Activated CD8-positive, alpha-beta memory T cell treated with anti-CD3 and anti-CD28 coated beads for 48 hours (primary cell): ENCODE data around the gene TMPRSS11E.
"Not testable (repeated sequence)": the region's sequence is repeated elsewhere in the genome, so short reads cannot be mapped to it uniquely, and the experiment has no call there.

Source experiments
- DNase-seq, 3 experiments: peaks; one replicate each; pipeline ENCODE4 v3.0.0-alpha.2; 2020; ENCODE audit warnings: low read depth in 2 of 3, low spot score in 2 of 3

TMPRSS11E gene

DNA sequence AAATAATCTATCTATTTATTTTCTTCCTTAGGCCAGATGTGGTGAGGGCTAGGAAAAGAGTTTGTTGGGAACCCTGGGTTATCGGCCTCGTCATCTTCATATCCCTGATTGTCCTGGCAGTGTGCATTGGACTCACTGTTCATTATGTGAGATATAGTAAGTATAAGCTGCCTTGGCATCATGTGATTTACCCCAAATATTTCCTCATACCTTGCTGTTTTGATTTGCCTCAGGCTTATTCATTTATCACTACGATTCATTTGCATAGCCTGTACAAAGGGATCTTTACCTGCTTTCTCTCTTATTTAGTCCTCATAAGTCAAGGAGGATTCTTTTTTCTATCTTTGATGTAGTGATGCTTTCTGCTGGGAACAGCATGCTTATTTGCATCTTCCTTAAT, 14.5 kb downstream of the TMPRSS11E start:
- DNase-seq = no peak

DNA sequence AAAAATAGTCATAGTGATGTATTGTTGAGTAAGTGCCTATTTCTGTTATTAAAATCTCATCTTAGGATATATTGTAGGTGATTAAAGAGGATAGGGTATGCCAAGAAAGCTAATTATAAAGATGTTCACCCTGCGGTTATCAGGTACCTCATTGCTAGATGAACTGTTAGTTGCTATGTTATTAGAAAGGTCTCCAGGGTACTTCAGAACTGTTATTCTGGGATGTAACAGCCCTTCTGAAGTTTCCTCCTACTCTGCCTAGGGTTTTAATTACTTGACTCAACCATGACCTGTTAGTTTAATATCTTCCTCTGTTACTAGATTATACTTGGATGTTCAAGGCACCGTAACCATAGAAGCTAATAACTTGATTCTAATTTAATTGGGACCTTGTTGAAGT, 15.4 kb downstream of the TMPRSS11E start:
- no peak for DNase-seq

DNA sequence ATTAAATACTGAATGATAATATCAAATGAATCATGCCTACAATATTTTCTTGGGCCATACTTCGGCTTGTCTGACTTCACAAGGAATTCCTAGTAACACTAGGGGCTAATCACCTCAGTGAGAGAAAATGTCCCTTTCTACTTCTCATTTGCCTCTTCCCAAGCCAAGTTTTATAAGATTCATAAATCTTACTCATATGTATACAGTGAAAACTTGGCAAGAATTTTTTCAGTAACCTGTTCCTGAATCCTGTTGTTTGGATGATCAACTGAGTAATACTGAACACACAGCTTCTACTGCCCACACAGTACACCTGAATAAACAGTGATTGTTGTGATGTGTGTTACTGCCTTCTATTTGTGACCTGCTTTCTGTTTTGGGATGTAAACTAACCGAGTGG, 16.5 kb downstream of the TMPRSS11E start:
- DNase-seq = no peak

DNA sequence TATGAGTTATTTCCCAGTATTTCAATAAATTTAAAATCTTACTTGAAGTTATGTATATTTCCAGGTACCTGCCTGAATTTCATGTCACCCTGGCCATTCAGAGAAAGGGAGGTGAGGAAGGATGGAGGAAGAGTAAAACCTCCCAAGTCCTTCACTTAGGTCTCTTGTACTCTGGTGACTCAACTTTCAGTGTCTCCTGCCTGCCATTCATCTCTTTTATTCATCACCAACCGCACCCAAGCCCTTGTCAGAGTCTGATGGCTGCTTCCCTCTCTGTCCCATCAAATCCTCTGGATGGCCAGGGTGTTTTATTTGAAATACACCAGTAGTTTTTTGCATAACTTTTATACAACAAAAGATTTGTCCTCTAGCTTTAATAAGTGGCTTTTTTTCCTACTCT, 17.8 kb downstream of the TMPRSS11E start:
- no peak for DNase-seq

DNA sequence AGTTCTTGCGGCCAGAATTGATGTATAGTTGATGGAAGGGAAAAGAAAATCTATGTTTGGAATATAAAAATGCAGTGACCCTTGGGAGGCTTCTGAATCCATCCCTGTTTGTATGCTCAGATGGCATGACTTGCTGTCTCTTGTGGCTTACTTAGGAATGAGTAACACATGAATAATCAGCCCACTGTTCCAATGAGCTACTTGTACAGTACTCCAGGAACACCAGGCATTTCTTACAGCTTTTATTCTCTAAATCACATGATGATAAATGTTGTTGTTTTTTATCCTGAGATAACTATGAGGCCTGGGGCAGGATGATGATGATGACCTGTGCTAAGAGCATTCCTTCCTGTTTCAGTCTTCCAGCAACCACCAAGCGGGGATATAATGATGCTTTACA, 18.9 kb downstream of the TMPRSS11E start:
- DNase-seq = no peak

DNA sequence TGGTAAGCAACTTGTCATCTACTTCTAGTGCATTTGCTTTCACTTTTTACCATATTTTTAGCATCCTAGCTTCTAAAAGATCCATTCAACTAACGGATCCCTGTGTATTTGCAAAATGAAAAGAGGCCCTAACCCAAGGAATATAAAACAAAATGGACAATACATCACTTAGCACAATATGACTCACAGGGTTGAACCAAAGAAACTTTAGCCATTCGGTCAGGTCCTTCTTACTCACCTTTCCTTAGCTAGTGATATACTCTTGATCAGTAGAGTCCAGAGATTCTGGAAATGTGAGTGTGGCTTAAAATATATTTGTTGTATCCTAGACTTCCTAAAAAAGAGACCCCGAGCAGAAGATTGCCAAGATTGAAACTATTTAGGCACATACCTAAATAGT, 19.5 kb downstream of the TMPRSS11E start:
- no peak for DNase-seq

DNA sequence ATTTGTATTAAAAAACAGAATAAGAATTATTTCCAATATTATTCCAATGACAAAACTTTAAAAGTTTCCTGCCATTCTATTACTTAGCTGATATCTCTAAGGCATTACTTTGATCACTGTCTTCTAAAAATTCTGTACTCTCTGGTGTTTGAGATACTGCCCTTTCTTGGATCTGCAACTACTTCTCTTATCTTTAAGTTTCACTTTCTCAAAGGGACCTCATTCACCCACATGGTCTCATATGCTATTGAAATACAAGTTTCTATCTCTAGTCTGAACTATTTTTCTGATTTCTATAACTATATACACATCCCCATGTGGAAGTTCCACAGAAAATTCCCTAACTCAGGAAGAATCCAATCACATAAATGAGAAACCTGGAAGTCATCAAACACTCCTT, 22.2 kb downstream of the TMPRSS11E start:
- no peak for DNase-seq

DNA sequence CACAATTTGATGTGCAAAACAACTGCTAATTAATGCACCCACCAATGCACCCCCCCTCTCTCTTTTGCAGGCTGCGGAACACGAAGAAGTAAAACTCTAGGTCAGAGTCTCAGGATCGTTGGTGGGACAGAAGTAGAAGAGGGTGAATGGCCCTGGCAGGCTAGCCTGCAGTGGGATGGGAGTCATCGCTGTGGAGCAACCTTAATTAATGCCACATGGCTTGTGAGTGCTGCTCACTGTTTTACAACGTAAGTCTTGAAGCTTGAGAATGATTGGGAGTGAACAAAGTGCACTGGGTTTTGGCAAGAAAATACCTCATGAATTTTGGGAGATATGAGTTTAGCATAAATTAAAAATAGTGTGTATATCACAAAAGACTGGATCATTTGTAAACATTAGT, 28.9 kb downstream of the TMPRSS11E start:
- DNase-seq = no peak

DNA sequence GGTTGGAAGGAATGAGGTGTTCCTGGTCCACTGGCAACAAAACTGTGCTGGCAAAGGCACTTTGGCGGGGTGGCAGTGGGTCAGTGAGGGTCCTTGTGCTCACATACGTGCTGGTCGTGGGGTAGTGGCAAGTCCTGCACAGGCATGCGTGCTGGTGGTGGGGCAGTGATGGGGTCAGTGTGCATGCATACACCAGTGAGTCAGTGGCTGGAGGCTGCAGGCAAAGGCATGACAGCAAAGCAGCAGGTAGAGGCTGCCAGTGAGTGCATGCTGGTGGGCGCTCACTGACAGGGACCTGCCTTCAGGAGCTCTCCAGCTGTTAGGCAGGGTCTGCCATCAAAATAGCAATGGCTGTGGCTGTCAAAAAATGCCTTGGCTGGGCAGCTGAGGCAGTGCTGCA, 42.1 kb downstream of the TMPRSS11E start:
- no peak for DNase-seq

DNA sequence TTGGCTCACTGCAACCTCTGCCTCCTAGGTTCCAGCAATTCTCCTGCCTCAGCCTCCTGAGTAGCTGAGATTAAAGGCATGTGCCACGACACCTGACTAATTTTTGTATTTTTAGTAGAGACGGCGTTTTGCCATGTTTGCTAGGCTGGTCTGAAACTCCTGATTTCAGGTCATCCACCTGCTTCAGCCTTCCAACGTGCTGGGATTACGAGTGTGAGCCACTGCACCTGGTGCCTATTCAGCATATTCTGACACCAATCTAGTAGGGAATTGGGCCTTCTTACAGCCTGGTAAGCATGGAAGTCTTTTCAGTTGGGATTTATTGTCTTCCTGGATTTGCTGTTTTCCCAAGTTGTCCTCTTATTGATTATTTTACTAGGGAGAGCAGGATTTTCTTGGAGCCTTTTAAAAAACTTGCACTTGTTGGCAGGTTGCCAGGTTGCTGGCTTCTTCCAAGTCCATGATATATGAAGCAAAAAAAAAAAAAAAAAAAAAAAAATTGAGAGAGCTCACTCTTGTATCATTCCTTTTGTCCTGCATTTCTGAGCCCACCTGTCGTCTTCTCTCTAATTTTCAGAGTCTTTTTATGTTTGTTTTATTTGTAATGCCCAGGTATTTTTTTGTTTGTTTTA, 43.7 kb downstream of the TMPRSS11E start:
- no peak for DNase-seq

DNA sequence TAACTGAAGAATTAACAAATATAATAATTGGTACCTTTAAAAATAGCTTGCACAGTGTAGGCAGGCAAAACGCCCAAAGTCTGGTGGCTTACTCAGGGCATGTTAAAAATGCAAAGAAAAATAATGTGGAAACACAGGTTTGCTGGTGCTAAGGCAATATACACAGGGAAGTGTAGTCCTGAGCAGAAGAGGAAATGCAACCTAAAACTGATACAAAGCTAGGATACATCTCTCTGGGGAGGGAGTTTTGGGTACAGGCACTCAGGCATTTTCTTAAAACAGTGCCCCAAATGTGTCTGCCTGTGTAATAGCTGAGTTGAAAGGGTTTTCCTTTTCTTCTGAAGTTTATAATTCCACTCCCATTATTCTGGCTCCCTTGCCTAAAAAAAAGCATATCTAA, 47.4 kb downstream of the TMPRSS11E start:
- no peak for DNase-seq

DNA sequence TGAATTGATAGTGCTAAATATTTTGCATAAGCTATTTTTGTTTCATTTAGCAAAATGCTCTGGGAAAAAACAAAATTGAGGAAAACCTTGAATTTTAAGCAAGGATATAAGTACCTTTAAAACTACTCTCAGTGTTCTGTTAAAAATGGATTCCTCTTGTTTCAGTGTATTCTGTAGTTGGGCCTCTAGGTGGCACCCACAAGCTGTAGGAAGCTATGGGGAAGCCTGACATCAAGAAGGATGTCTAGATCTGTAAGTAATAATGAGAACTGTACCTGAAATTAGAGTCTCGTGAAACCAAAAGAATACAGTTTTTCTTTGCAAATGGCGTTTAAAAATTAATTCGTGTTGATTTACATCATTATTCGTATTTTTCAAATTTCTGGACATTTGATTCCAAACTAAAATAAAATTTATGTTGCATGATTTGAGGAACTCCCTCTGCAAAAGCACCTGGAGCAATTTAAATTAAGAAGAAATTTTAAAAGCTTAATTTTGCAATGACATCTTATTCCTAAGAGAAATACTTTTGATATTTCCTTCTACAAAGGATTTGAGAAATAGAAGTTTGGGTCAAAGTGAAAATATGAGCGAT, 51.2 kb downstream of the TMPRSS11E start:
- peak in 2 of 3 experiments; percentile 6 for DNase-seq

DNA sequence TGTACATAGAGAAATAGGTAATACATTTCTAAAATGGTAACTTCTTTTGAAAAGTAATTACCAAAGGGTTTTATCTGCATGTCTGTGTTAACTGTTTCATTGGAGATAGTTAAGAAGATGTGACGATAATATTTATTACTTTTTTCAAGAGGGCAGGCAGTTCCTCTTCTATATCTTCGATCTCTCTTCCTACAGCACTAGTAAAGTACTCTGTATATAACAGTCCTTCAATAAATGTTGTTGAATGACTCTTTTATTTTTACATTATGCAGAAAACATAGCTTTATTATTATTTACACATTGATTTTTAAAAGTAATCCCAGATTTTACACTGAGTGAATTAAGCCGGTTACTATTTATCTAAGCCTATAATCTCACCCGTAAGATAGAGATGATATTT, 51.8 kb downstream of the TMPRSS11E start:
- DNase-seq = no peak

DNA sequence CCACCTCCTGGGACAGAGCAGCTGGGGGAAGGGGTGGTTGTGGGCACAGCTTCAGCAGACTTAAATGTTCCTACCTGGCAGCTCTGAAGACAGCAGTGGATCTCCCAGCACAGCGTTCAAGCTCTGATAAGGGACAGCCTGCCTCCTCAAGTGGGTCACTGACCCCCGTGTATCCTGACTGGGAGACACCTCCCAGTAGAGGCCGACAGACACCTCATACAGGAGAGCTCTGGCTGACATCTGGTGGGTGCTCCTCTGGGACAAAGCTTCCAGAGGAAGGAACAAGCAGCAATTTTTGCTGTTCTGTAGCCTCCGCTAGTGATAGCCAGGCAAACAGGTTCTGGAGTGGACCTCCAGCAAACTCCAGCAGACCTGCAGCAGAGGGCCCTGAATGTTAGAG, 56.2 kb downstream of the TMPRSS11E start:
- not testable (repeated sequence) for DNase-seq

DNA sequence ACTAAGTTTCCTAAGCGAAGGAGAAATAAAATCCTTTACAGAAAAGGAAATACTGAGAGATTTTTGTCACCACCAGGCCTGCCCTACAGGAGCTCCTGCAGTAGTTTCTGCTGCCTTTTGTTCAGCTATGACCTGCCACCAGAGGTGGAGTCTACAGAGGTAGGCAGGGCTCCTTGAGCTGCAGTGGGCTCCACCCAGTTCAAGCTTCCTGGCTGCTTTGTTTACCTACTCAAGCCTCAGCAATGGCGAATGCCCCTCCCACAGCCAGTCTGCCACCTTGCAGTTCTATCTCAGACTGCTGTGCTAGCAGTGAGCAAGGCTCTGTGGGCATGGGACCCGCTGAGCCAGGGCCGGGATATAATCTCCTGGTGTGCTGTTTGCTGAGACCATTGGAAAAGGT, 57.6 kb downstream of the TMPRSS11E start:
- not testable (repeated sequence) for DNase-seq

DNA sequence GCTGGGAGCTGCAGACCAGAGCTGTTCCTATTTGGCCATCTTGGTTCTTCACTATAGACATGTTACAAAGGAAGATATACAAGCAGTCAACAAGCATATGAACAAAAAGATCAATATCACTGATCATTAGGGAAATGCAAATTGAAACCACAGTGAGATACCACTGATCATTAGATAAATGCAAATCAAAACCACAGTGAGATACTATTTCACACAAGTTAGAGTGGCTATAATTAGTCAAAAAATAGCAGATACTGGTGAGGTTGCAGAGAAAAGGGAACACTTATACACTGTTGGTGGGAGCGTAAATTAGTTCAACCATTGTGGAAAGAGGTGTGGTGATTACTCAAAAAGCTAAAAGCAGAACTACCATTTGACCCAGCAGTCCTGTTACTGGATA, 58.2 kb downstream of the TMPRSS11E start:
- DNase-seq = not testable (repeated sequence)

DNA sequence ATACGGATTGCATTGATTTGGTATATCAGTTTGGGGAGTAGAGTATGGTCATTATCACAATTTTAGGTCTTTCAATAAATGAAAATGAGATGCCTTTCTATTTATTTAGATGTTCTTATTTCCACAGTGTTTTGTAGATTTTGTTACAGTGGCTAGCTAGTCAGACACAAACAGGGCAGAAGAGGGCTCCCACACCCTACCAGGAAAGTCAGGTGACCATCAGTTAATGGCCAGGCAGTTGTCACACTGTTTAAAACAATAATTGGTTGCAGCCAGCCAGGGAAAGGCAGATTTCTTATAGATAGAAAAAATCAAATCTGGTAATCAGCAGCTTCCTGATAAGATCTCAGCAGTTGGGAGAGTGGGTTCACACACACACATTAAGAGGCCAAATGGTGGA, 71.6 kb downstream of the TMPRSS11E start:
- no peak for DNase-seq

DNA sequence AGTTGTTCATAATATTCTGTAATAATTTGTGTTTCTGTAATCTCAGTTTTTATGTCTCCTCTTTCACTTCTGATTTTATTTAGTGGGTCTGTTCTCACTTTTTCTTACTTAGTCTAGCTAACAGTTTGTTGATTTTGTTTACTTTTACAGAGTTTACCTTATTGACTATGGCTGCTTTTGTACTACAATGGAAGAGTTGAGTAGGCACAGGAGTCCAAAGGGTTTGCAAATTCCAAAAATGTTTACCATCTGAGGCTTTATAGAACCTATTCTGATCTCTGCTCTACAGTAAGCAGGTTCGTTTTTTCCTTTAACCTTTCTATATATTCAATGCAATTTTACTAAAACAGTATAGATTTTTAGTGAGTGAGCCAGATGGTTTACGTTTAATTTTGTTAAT, 73.7 kb downstream of the TMPRSS11E start:
- no peak for DNase-seq

DNA sequence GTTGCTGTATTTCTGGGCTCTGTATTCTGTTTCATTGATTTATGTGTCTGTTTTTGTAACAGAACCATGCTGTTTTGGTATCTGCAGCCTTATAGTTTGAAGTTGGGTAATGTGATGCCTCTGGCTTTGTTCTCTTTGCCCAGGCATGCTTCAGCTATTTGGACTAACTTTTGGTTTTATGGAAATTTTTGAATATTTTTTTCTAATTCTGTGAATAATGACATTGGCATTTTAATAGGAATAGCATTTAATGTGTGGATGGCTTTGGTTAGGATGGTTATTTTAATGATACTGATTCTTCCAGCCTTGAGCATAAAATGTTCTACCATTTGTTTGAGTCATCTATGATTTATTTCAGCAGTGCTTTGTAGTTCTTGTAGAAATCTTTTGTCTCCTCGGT, 75.0 kb downstream of the TMPRSS11E start:
- DNase-seq = not testable (repeated sequence)

DNA sequence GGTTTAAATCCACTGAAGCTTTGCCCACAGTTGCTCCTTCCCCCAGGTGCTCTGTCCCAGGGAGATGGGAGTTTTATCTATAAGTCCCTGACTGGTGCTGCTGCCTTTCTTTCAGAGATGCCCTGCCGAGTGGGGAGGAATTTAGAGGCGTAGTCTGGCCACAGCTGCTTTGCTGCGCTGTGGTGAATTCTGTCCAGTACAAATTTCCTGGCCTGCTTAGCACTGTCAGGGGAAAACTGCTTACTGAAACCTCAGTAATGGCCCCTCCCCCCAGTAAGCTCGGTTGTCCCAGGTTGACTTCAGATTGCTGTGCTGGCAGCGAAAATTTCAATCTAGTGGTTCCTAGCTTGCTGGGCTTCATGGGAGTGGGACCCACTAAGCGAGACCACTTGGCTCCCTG, 88.7 kb downstream of the TMPRSS11E start:
- no peak for DNase-seq

DNA sequence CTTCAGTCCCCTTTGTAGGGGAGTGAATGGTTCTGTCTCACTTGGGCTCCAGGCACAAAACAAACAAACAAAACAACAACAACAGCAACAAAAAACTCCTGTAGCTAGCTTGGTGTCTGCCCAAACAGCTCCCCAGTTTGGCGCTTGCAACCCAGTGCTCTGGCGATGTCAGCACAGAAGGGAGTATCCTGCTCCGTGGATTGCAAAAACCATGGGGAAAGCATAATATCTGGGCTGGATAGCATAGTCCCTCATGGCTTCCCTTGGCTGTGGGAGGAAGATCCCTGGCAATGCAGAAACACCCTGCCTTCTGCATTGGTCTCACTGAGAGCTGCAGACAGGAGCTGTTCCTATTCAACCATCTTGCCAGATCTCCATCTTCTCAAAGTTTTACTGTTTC, 89.1 kb downstream of the TMPRSS11E start:
- no peak for DNase-seq

DNA sequence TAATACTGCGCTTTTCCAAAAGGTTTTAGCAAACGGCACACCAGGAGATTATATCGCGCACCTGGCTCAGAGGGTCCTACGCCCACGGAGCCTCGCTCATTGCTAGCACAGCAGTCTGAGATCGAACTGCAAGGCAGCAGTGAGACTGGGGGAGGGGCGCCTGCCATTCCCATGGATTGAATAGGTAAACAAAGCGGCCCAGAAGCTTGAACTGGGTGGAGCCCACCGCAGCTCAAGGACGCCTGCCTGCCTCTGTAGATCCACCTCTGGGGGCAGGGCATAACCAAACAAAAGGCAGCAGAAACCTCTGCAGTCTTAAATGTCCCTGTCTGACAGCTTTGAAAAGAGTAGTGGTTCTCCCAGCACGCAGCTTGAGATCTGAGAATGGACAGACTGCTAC, 95.5 kb downstream of the TMPRSS11E start:
- DNase-seq = not testable (repeated sequence)
